Neuronal stem cell (in vitro differentiated cells): Measurements from ENCODE around the gene CA7.

Source experiments
- DNase-seq: peaks from one replicate; pipeline ENCODE4 v3.0.0-alpha.2; 2013; ENCODE audit warnings: low spot score
- H2AFZ ChIP-seq: one replicate; pipeline ENCODE4 v1.6.1; 2013; ENCODE audit warnings: mild to moderate bottlenecking, low read length, inconsistent platforms
- H2AK5ac ChIP-seq: 2 replicates; pipeline ENCODE4 v1.6.1; 2013; ENCODE audit warnings: low read depth, mild to moderate bottlenecking, inconsistent platforms, low read length, moderate library complexity, mixed read lengths
- H2BK120ac ChIP-seq: 2 replicates; pipeline ENCODE4 v1.6.1; 2013; ENCODE audit warnings: low read depth, mild to moderate bottlenecking, inconsistent platforms, low read length, moderate library complexity, mixed read lengths
- H2BK12ac ChIP-seq: one replicate; pipeline ENCODE4 v1.6.1; 2013; ENCODE audit warnings: low read length, inconsistent platforms
- H2BK15ac ChIP-seq: 2 replicates; pipeline ENCODE4 v1.6.1; 2013; ENCODE audit warnings: mild to moderate bottlenecking, low read length, inconsistent platforms, mixed read lengths
- H2BK5ac ChIP-seq: one replicate; pipeline ENCODE4 v1.6.1; 2013; ENCODE audit warnings: inconsistent platforms, mild to moderate bottlenecking, low read length, moderate library complexity
- H3K14ac ChIP-seq: one replicate; pipeline ENCODE4 v1.6.1; 2013; ENCODE audit warnings: low read length, inconsistent platforms
- H3K18ac ChIP-seq: 2 replicates; pipeline ENCODE4 v1.6.1; 2013; ENCODE audit warnings: low read length, inconsistent platforms
- H3K23ac ChIP-seq: 2 replicates; pipeline ENCODE4 v1.6.1; 2013; ENCODE audit warnings: low read depth, mild to moderate bottlenecking, mixed read lengths, low read length, inconsistent platforms; ENCODE audit not compliant: poor library complexity
- H3K27ac ChIP-seq: replicated peaks from 3 replicates; pipeline ENCODE4 v1.5.1; 2013; ENCODE audit warnings: low read length, inconsistent platforms
- H3K27me3 ChIP-seq, 3 experiments: 2 replicates each; pipeline ENCODE4 v1.6.1; 2013; ENCODE audit warnings: low read length in 3 of 3, mild to moderate bottlenecking in 2 of 3, inconsistent platforms in 1 of 3, low read depth in 1 of 3, mixed read lengths in 1 of 3, moderate library complexity in 1 of 3; ENCODE audit not compliant: control insufficient read depth in 3 of 3, insufficient read depth in 3 of 3
- H3K36me3 ChIP-seq, 2 donors: replicated peaks in 1 of 2; 2 replicates each; pipeline ENCODE4 v1.6.1; 2013; ENCODE audit warnings: low read length in 2 of 2; ENCODE audit not compliant: control insufficient read depth in 2 of 2, insufficient read depth in 2 of 2
- H3K4ac ChIP-seq: 2 replicates; pipeline ENCODE4 v1.6.1; 2013; ENCODE audit warnings: inconsistent platforms, mild to moderate bottlenecking, low read length, moderate library complexity
- H3K4me1 ChIP-seq, 2 donors: 1 replicate in 1 of 2; 2 replicates in 1 of 2; pipeline ENCODE4 v1.6.1; 2013; ENCODE audit warnings: low read length in 2 of 2, low read depth in 1 of 2; ENCODE audit not compliant: control insufficient read depth in 2 of 2, insufficient read depth in 1 of 2
- H3K4me2 ChIP-seq: one replicate; pipeline ENCODE4 v1.6.1; 2013; ENCODE audit warnings: mild to moderate bottlenecking, low read length, inconsistent platforms; ENCODE audit not compliant: insufficient read depth, poor library complexity, severe bottlenecking
- H3K4me3 ChIP-seq, 2 donors: 2 replicates each; pipeline ENCODE4 v1.5.1; 2013; ENCODE audit warnings: low read length in 2 of 2, mild to moderate bottlenecking in 2 of 2, inconsistent platforms in 1 of 2, moderate library complexity in 1 of 2
- H3K79me1 ChIP-seq: one replicate; pipeline ENCODE4 v1.6.1; 2013; ENCODE audit warnings: low read depth, mild to moderate bottlenecking, inconsistent platforms, low read length, moderate library complexity
- H3K9ac ChIP-seq: one replicate; pipeline ENCODE4 v1.6.1; 2013; ENCODE audit warnings: mild to moderate bottlenecking, low read depth, low read length, inconsistent platforms; ENCODE audit not compliant: poor library complexity
- H3K9me3 ChIP-seq, 2 donors: replicated peaks in 1 of 2; 2 replicates each; pipeline versions ENCODE3 to v1.6.1; 2013; ENCODE audit warnings: low read length in 2 of 2, mild to moderate bottlenecking in 2 of 2, inconsistent platforms in 1 of 2, low read depth in 1 of 2, mixed read lengths in 1 of 2, moderate library complexity in 1 of 2; ENCODE audit not compliant: control insufficient read depth in 2 of 2, insufficient read depth in 1 of 2
- H4K8ac ChIP-seq: one replicate; pipeline ENCODE4 v1.6.1; 2013; ENCODE audit warnings: low read depth, mild to moderate bottlenecking, inconsistent platforms, low read length, moderate library complexity
- H4K91ac ChIP-seq: one replicate; pipeline ENCODE4 v1.6.1; 2013; ENCODE audit warnings: low read length, low read depth, mild to moderate bottlenecking, inconsistent platforms; ENCODE audit not compliant: poor library complexity
- WGBS, 2 donors: extraction: QIAGEN DNeasy Blood & Tissue Kit; methylation state at CpG; one replicate each; pipeline ENCODE4 v1.1.7; 2013; ENCODE audit warnings: missing lambda C conversion rate in 2 of 2, mixed read lengths in 1 of 2; ENCODE audit not compliant: insufficient read length in 2 of 2, insufficient replicate concordance in 1 of 2; ENCODE audit errors: extremely low coverage in 2 of 2; 5-methylcytosine and 5-hydroxymethylcytosine counted together

Gene CA7

DNA sequence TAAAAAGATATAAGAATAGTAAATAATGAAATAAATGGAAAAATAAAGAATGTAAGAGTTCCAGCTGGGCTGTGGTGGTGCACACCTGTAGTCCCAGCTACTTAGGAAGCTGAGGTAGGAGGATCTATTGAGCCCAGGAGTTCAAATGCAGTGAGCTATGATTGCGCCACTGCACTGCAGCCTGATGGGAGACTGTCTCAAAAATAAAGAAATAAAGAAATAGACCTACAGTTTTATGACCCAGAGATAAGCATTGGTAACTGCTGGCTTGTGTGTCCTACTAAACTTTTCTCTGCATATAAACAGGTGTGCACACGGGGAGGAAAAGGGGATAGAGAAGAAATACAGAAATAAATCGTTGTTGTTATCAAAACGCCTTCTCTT, 28.3 kb downstream of the CA7 start:
- H3K27me3 ChIP-seq: peaks cover 0 to 10% (median 6%) of the 10 kb centered on the region in 3 experiments
- H2BK15ac ChIP-seq: no peak overlapping the region
- no peak overlapping the region for H3K18ac ChIP-seq
- no peak overlapping the region for H3K4ac ChIP-seq
- H3K14ac ChIP-seq: no peak overlapping the region
- no peak overlapping the region for H2BK120ac ChIP-seq
- WGBS, 2 donors: no CpG with 5 or more reads among the region's 4 CpGs
- peak overlapping the region in 1 of 2 donors; percentile 40 for H3K4me3 ChIP-seq
- H3K23ac ChIP-seq: no peak overlapping the region
- no peaks in the 10 kb centered on the region for H3K79me1 ChIP-seq
- no peak overlapping the region for H4K91ac ChIP-seq
- no peak overlapping the region for H4K8ac ChIP-seq
- no peak overlapping the region for H2BK12ac ChIP-seq
- H3K9ac ChIP-seq: no peak overlapping the region
- no peak overlapping the region for H2AK5ac ChIP-seq
- H3K9me3 ChIP-seq: no peaks in the 10 kb centered on the region
- DNase-seq: no peak
- no peaks in the 10 kb centered on the region for H3K36me3 ChIP-seq
- peak overlapping the region; percentile 90 for H2AFZ ChIP-seq
- H3K4me1 ChIP-seq: peaks cover 3 to 10% of the 10 kb centered on the region in 2 donors
- no peak overlapping the region for H2BK5ac ChIP-seq
- H3K27ac ChIP-seq: no peak overlapping the region
- H3K4me2 ChIP-seq: peak overlapping the region; percentile 48

DNA sequence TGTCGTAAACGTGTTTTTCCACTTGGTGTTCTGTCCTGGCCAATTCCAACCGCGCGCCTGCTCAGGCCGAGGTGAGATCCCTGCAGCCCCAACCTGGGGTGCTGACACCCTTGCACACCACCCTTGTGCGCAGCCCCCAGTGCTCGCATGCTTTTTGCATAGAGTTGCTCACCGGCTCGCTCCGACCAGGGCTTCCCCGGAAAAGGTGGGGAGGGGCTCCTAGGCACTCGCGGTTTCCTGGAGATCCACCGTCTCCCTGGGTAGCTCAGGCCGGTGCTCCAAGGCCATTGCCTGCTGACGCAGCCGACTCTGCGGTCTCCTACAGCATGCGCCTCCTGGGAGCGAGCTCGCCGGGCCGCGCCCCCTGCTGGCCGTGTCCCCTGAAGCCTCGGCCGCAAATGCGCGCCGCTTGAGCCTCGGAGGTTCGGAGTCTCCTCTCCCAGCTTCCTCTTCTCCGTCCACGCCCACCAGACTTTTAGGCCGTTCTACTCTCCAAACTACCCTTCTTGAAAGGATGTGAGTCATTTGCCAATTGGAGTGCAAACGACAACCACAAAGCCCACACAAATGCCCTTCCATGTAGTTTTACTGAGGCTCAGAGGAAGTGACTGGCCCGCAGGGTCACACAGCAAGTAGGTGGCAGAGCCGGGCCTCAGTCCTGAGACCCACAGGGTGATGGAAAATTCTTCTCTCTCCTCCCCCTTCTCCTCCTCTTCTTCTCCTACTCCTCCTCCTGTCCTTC, 28.9 kb downstream of the CA7 start:
- Histone ChIP-seq H2AK5ac (no peak overlapping the region), H2AFZ (peak overlapping the region; percentile 90), H2BK120ac (no peak overlapping the region), H3K14ac (no peak overlapping the region), H3K4ac (no peak overlapping the region), H3K18ac (peak overlapping the region; percentile 45), H4K91ac (no peak overlapping the region), H3K27me3 (peaks cover 0 to 10% (median 6%) of the 10 kb centered on the region in 3 experiments), H2BK15ac (no peak overlapping the region), H3K79me1 (no peaks in the 10 kb centered on the region), H3K4me2 (peak overlapping the region; percentile 48), H3K23ac (peak overlapping the region; percentile 22), H3K36me3 (no peaks in the 10 kb centered on the region), H2BK5ac (no peak overlapping the region), H3K4me1 (peaks cover 3 to 10% of the 10 kb centered on the region in 2 donors), H3K27ac (no peak overlapping the region), H2BK12ac (no peak overlapping the region), H3K9me3 (no peaks in the 10 kb centered on the region), H4K8ac (no peak overlapping the region), H3K4me3 (peak overlapping the region; percentile 2 to 40), H3K9ac (peak overlapping the region; percentile 68)
- DNase-seq: peak; percentile 64
- no CpG with 5 or more reads among the region's 39 CpGs for WGBS, 2 donors

DNA sequence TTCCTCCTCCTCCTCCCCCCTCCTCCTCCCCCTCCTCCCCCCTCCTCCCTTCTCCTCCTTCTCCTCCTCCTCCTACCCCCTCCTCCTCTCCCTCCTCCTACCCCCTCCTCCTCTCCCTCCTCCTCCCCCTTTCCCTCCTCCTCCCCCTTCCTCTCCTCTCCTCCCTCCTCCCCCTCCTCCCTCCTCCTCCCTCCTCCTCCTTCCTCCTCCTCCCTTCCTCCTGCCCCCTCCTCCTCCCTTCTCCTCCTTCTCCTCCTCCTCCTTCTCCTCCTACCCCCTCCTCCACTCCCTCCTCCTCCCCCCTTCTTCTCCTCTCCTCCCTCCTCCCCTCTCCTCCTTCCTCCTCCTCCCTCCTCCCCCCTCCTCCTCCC, 29.5 kb downstream of the CA7 start:
- Histone ChIP-seq H3K27ac (no peak overlapping the region), H3K18ac (no peak overlapping the region), H4K91ac (no peak overlapping the region), H2BK120ac (no peak overlapping the region), H3K4me1 (peaks cover 3 to 15% of the 10 kb centered on the region in 2 donors), H3K9ac (no peak overlapping the region), H3K79me1 (no peaks in the 10 kb centered on the region), H3K9me3 (no peaks in the 10 kb centered on the region), H3K4ac (no peak overlapping the region), H4K8ac (no peak overlapping the region), H3K14ac (no peak overlapping the region), H2BK5ac (no peak overlapping the region), H2BK15ac (no peak overlapping the region), H3K27me3 (peaks cover 0 to 10% (median 6%) of the 10 kb centered on the region in 3 experiments), H3K36me3 (no peaks in the 10 kb centered on the region), H3K4me3 (no peak overlapping the region), H2BK12ac (no peak overlapping the region), H3K4me2 (no peak overlapping the region), H2AFZ (no peak overlapping the region), H3K23ac (no peak overlapping the region), H2AK5ac (no peak overlapping the region)
- DNase-seq: no peak

DNA sequence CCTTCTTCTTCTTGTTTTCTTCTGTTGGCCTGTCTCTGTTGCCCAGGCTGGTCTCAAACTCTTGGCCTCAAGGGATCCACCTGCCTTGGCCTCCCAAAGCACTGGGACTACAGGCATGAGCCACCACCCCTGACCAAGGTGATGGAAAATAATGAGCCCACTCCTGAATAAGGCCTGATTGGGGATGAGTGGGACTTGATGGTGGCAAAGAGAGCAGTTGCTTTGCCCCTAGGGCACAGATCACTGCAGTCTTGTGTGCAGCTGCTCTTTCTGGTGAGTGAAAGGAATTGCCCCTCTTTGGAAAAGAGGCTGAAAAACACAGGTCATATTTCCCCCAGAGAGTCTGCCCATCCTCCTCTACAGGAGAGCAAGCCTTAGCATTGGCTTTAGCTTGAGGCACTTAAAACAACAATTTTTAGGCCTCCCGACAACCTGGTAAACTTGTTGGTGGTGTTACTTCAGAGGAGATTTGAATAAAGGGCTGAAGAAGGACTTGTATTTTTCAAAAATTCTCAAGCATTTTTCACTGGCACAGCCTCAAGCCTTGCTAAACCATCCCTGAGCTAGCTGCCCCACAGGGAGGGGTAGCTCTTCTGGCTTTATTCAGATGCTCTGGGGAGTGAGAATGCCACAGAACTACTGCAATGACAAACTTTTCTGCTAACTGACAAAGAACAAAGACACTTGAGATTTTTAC, 30.0 kb downstream of the CA7 start:
- Histone ChIP-seq H4K8ac (no peak overlapping the region), H3K79me1 (no peaks in the 10 kb centered on the region), H2BK12ac (no peak overlapping the region), H3K4me2 (no peak overlapping the region), H2BK15ac (no peak overlapping the region), H3K9ac (no peak overlapping the region), H3K14ac (no peak overlapping the region), H3K27ac (no peak overlapping the region), H3K4me3 (no peak overlapping the region), H3K23ac (no peak overlapping the region), H3K4me1 (peaks cover 3 to 15% of the 10 kb centered on the region in 2 donors), H3K27me3 (peaks cover 0 to 10% (median 6%) of the 10 kb centered on the region in 3 experiments), H2BK120ac (no peak overlapping the region), H2BK5ac (no peak overlapping the region), H3K36me3 (no peaks in the 10 kb centered on the region), H2AK5ac (no peak overlapping the region), H4K91ac (no peak overlapping the region), H3K4ac (no peak overlapping the region), H3K18ac (no peak overlapping the region), H3K9me3 (no peaks in the 10 kb centered on the region), H2AFZ (no peak overlapping the region)
- DNase-seq: no peak
- WGBS, 2 donors: no CpG with 5 or more reads among the region's 1 CpG
